ENCODE results near the gene CCNJL.

CCNJL gene

GRCh38 chr5:160219356-160219755 lies 93.0 kb downstream of the CCNJL start:
- in situ Hi-C loops (cut with HindIII; ENCODE audit: low pct_ligation_motif_present, low sequenced_read_pairs) = no loop called here
- TF ChIP-seq CTCF (IDR thresholded peaks at IDR 0.05; ENCODE audit: low read depth, low read length, missing control alignments) = no peak

GRCh38 chr5:160213537-160213936 lies 98.8 kb downstream of the CCNJL start:
- in situ Hi-C loops (cut with HindIII; ENCODE audit: low pct_ligation_motif_present, low sequenced_read_pairs) = no loop called here
- no peak overlapping the region for H3K4me3 ChIP-seq (ENCODE audit: low read depth, low read length)
- H3K27ac ChIP-seq = no peak overlapping the region
- H3K36me3 ChIP-seq (replicated peaks) = no peaks in the 10 kb centered on the region
- no peak for DNase-seq
- no peak for TF ChIP-seq CTCF (IDR thresholded peaks at IDR 0.05; ENCODE audit: low read depth, low read length, missing control alignments)
- no peaks in the 10 kb centered on the region for H3K27me3 ChIP-seq (replicated peaks)

More at GRCh38 chr5:160219356-160219755, 93.0 kb downstream of the CCNJL start:
- Histone ChIP-seq H3K27me3 (replicated peaks) (no peaks in the 10 kb centered on the region), H3K27ac (no peak overlapping the region), H3K36me3 (replicated peaks) (no peaks in the 10 kb centered on the region), H3K4me3 (ENCODE audit: low read depth, low read length) (no peak overlapping the region)
- no peak for DNase-seq

GRCh38 chr5:160211352-160211751 lies 101.0 kb downstream of the CCNJL start:
- TF ChIP-seq CTCF (IDR thresholded peaks at IDR 0.05; ENCODE audit: low read depth, low read length, missing control alignments) = no peak
- DNase-seq = no peak
- Histone ChIP-seq H3K4me3 (ENCODE audit: low read depth, low read length) (no peak overlapping the region), H3K36me3 (replicated peaks) (no peaks in the 10 kb centered on the region), H3K27me3 (replicated peaks) (no peaks in the 10 kb centered on the region), H3K27ac (no peak overlapping the region)
- in situ Hi-C loops (cut with HindIII; ENCODE audit: low pct_ligation_motif_present, low sequenced_read_pairs) = no loop called here

- DNase-seq = no peak
- Histone ChIP-seq H3K27me3 (replicated peaks) (no peaks in the 10 kb centered on the region), H3K27ac (no peak overlapping the region), H3K36me3 (replicated peaks) (no peaks in the 10 kb centered on the region), H3K4me3 (ENCODE audit: low read depth, low read length) (no peak overlapping the region)
- no peak for TF ChIP-seq CTCF (IDR thresholded peaks at IDR 0.05; ENCODE audit: low read depth, low read length, missing control alignments)
- in situ Hi-C loops (cut with HindIII; ENCODE audit: low pct_ligation_motif_present, low sequenced_read_pairs) = no loop called here
Measured at GRCh38 chr5:160210606-160211005, 101.8 kb downstream of the CCNJL start.

GRCh38 chr5:160209917-160210316 lies 102.4 kb downstream of the CCNJL start:
- in situ Hi-C loops (cut with HindIII; ENCODE audit: low pct_ligation_motif_present, low sequenced_read_pairs) = no loop called here
- no peak overlapping the region for H3K4me3 ChIP-seq (ENCODE audit: low read depth, low read length)
- no peaks in the 10 kb centered on the region for H3K27me3 ChIP-seq (replicated peaks)
- no peak for TF ChIP-seq CTCF (IDR thresholded peaks at IDR 0.05; ENCODE audit: low read depth, low read length, missing control alignments)
- no peak overlapping the region for H3K27ac ChIP-seq
- H3K36me3 ChIP-seq (replicated peaks) = no peaks in the 10 kb centered on the region
- DNase-seq = no peak

GRCh38 chr5:160207061-160207460 lies 105.3 kb downstream of the CCNJL start:
- in situ Hi-C loops (cut with HindIII; ENCODE audit: low pct_ligation_motif_present, low sequenced_read_pairs) = no loop called here
- Histone ChIP-seq H3K27me3 (replicated peaks) (no peaks in the 10 kb centered on the region), H3K36me3 (replicated peaks) (no peaks in the 10 kb centered on the region), H3K27ac (no peak overlapping the region), H3K4me3 (ENCODE audit: low read depth, low read length) (no peak overlapping the region)
- no peak for DNase-seq
- no peak for TF ChIP-seq CTCF (IDR thresholded peaks at IDR 0.05; ENCODE audit: low read depth, low read length, missing control alignments)

Data from brain microvascular endothelial cell (primary cell).